SK-N-MC (cell line): ENCODE results near the gene KLHDC4.
"Not testable (repeated sequence)": the region's sequence is repeated elsewhere in the genome, so short reads cannot be mapped to it uniquely, and the experiment has no call there.

Experiments
- DNase-seq: peaks from one replicate; pipeline ENCODE4 v3.0.0-alpha.2; 2011; ENCODE audit warnings: low read depth, low spot score
- H3K27ac ChIP-seq: fragments of 200-600 bp; sonication (generic); 2 replicates; pipeline ENCODE4 v1.5.1; 2016; ENCODE audit warnings: mixed run types
- H3K36me3 ChIP-seq: fragments of 200-600 bp; sonication (generic); 2 replicates; pipeline ENCODE4 v1.6.1; 2017; ENCODE audit warnings: antibody characterized with exemption, low read length, mixed read lengths; ENCODE audit not compliant: insufficient read depth
- H3K4me3 ChIP-seq: fragments of 200-600 bp; sonication (generic); 2 replicates; pipeline ENCODE4 v1.5.1; 2016
- H3K9ac ChIP-seq: fragments of 200-600 bp; sonication (generic); 2 replicates; pipeline ENCODE4 v1.8.0; 2017; ENCODE audit warnings: mixed run types, mixed read lengths; ENCODE audit not compliant: insufficient read length
- H3K9me3 ChIP-seq: fragments of 200-600 bp; sonication (generic); 2 replicates; pipeline ENCODE4 v1.6.1; 2017; ENCODE audit warnings: low read depth, mild to moderate bottlenecking, antibody characterized with exemption, low read length, moderate library complexity, mixed read lengths
- EZH2 ChIP-seq: fragments of 200-600 bp; sonication (generic); IDR thresholded peaks from one replicate; pipeline ENCODE4 v1.6.1; 2017; ENCODE audit warnings: antibody characterized with exemption
- FOXP2 ChIP-seq: optimal IDR thresholded peaks from 2 replicates; pipeline ENCODE3; 2011; ENCODE audit warnings: mild to moderate bottlenecking, moderate library complexity; ENCODE audit not compliant: insufficient read depth; ENCODE audit errors: extremely low read length, control extremely low read depth
- POLR2AphosphoS5 ChIP-seq: IDR thresholded peaks from 2 replicates; pipeline ENCODE4 v1.6.1; 2012; ENCODE audit warnings: mild to moderate bottlenecking, low read depth, low read length, borderline replicate concordance

KLHDC4 gene

DNA sequence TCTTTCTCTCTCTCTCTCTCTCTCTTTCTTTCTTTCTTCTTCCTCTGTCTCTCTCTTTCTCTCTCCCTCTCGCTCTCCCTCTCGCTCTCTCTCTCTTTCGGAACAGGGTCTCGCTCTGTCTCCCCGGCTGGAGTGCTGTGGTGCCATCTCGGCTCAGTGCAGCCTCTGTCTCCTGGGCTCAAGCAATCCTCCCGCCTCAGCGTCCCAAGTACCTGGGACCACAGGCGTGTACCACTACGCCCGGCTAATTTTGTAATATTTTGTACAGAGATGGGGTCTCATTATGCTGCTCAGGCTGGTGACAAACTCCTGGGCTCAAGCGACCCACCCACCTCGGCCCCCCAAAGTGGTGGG, 12.7 kb upstream of the KLHDC4 start:
- Histone ChIP-seq H3K36me3 (no peaks in the 10 kb centered on the region), H3K27ac (peak overlapping the region; percentile 87), H3K9ac (peak overlapping the region; percentile 73), H3K9me3 (no peaks in the 10 kb centered on the region), H3K4me3 (no peak overlapping the region; the same call in 1 of the 2 replicates)
- no peak for DNase-seq
- TF ChIP-seq EZH2 = no peak
- TF ChIP-seq POLR2AphosphoS5 = no peak
- TF ChIP-seq FOXP2 = no peak

DNA sequence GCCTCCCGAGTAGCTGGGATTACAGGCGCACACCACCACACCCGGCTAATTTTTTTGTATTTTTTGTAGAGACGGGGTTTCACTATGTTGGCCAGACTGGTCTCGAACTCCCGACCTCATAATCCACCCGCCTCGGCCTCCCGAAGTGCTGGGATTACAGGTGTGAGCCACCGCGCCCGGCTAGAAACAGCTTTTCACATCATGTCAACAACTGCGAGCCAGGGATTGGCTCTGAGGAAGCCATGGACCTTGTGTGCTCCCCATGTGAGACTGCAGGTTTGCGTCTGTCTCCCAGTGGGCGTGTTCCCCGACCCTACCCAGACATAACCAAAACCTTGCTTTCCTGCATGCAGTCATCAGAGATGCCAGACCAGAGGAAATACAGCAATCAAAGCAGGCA, 8.1 kb upstream of the KLHDC4 start:
- not testable (repeated sequence) for H3K27ac ChIP-seq, H3K36me3 ChIP-seq, H3K4me3 ChIP-seq, H3K9me3 ChIP-seq, H3K9ac ChIP-seq, DNase-seq

DNA sequence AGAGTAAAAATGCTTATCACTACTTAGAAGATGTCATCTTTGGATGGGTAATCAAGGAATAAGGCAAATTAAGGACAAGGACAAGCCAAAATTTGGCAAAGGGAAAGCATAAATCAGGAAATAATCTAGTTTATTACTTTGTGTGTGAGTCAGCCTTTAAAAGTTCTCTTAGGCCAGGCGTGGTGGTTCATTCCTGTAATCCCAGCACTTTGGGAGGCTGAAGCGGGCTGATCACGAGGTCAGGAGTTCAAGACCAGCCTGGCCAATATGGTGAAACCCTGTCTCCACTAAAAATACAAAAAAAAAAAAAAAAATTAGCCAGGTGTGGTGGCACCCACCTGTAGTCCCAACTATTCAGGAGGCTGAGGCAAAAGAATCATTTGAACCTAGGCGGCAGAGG, 1.7 kb upstream of the KLHDC4 start:
- DNase-seq, H3K36me3 ChIP-seq, H3K9ac ChIP-seq, H3K9me3 ChIP-seq, H3K4me3 ChIP-seq, H3K27ac ChIP-seq: not testable (repeated sequence)

DNA sequence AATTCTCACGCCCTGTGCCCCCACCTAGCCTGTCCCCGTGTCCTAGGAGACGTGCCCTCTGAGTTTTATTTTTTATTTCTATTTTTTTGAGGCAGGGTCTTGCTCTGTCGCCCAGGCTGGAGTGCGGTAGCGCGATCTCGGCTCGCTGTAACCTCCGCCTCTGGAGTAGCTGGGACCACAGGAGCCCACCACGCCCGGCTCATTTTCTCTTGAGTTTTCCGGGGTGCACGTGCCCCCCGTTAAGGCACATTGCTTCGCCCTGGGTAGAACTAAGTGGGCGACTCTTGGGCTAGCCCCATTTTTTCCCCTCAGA, 655 bp upstream of the KLHDC4 start:
- Histone ChIP-seq H3K27ac (no peak overlapping the region), H3K36me3 (no peaks in the 10 kb centered on the region; the same call in 1 of the 2 replicates), H3K4me3 (peak overlapping the region; percentile 85), H3K9me3 (no peaks in the 10 kb centered on the region), H3K9ac (peak overlapping the region; percentile 85)
- DNase-seq = no peak
- TF ChIP-seq EZH2 (no peak), POLR2AphosphoS5 (no peak), FOXP2 (no peak)

DNA sequence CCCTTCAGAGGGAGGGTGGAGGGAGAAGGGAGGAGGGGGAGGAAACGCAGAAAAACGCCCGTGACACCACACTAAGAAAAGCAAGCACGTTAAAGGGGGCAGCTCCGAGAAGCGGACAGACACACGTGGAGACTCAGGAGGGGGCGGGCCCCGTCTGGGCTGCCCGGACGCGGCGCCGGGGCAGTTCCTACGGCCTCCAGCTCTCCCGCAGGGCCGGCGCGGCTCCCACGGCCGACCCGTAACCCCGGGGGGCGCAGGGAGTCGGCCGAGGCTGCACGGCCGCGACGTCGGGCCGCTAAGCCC, 362 bp downstream of the KLHDC4 start:
- Histone ChIP-seq H3K27ac (no peak overlapping the region), H3K4me3 (peak overlapping the region; percentile 85)
- no peak for DNase-seq

DNA sequence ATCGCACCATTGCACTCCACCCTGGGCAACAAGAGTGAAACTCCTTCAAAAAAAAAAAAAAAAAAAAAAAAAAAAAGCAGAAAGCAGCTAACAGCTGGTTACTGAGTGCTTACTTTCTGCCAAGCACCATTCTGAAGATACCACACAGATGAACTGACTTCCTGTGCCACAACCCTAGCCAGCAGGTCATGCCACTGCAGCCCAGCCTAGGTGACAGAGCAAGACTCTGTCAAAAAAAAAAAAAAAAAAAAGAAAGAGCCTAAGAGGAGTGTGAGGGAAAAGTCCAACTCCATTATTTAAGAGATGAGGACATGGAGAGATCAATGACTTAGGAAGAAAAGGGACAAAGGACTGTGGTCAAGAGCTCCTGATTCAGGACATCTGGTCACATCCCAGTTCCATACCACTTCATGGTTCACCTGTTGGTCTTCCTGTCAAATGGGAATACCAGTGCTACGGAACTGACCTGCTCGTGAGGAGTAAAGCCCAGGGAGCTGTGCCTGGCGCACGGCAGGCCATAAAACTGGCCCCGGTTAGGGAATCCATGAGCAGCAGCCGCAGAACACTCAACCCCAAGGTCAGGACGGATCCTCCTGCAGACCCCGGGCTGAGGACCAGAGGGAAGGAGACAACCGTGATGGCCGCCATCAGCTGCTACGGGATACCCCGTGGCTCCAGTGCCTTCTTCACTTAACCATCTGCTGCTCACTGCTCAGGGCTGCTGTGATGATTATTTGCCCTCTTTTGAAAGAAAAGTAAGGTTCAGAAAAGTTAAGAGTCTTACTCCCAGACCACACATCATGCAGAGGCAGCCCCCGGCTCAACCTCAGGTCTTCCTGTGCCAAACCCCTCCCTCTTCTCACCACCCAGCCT, 950 bp downstream of the KLHDC4 start:
- DNase-seq = no peak
- Histone ChIP-seq H3K9ac (peak overlapping the region; percentile 85), H3K9me3 (no peaks in the 10 kb centered on the region), H3K4me3 (peak overlapping the region; percentile 85), H3K27ac (no peak overlapping the region), H3K36me3 (no peaks in the 10 kb centered on the region; the same call in 1 of the 2 replicates)
- TF ChIP-seq EZH2 = no peak
- no peak for TF ChIP-seq FOXP2
- no peak for TF ChIP-seq POLR2AphosphoS5

More for the DNA sequence above, 362 bp downstream of the KLHDC4 start:
- H3K36me3 ChIP-seq = no peaks in the 10 kb centered on the region; the same call in 1 of the 2 replicates
- peak overlapping the region; percentile 85 for H3K9ac ChIP-seq
- TF ChIP-seq POLR2AphosphoS5 (no peak), EZH2 (no peak), FOXP2 (no peak)
- no peaks in the 10 kb centered on the region for H3K9me3 ChIP-seq

DNA sequence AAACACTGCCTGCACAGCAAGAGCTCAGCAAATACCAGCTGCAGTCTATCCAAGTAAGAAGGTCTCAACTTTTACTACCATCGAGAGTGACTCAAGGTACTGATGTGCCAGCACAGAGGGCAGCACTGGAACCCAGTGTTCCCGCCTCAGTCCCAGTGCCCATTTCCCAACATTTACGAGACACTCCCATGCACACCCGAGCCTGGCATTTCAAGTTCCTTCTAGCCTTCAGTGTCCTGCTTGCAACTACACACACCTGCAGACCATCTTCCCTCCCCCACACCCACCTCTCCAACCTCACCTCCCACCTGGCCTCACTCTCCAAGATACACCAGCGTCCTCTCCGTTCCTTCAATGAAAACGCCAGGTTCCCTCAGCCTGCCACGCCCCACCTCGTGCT, 3.2 kb downstream of the KLHDC4 start:
- Histone ChIP-seq H3K36me3 (no peaks in the 10 kb centered on the region; the same call in 1 of the 2 replicates), H3K4me3 (no peak overlapping the region), H3K9me3 (no peaks in the 10 kb centered on the region), H3K9ac (no peak overlapping the region), H3K27ac (no peak overlapping the region)
- TF ChIP-seq EZH2 = no peak
- TF ChIP-seq FOXP2 = no peak
- no peak for TF ChIP-seq POLR2AphosphoS5
- DNase-seq = no peak

DNA sequence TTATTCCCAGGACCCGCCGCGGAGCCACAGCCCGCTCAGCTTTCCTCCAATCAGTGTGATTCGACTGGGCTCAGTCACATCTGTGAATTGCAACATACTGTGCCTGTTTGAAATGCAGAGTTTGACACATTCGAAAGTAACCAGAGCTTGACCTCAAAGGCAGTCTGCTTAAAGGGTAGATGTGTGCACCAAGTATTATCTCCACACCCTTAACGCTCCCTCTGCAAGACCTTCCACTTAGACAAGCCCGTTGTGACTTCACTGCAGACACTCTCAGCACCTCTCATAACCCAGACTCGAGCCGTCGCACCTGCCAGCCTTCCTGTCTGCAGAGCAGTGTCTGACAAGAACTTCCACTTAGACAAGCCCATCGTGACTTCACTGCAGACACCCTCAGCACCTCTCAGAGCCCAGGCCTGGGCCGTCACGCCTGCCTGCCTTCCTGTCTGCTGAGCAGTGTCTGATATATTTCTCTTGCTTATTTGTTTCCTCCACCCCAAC, 3.7 kb downstream of the KLHDC4 start:
- TF ChIP-seq EZH2 = no peak
- no peak for TF ChIP-seq POLR2AphosphoS5
- TF ChIP-seq FOXP2 = no peak
- H3K4me3 ChIP-seq = no peak overlapping the region
- H3K27ac ChIP-seq = no peak overlapping the region
- no peaks in the 10 kb centered on the region; the same call in 1 of the 2 replicates for H3K36me3 ChIP-seq
- H3K9me3 ChIP-seq = no peaks in the 10 kb centered on the region
- DNase-seq = no peak
- no peak overlapping the region for H3K9ac ChIP-seq

DNA sequence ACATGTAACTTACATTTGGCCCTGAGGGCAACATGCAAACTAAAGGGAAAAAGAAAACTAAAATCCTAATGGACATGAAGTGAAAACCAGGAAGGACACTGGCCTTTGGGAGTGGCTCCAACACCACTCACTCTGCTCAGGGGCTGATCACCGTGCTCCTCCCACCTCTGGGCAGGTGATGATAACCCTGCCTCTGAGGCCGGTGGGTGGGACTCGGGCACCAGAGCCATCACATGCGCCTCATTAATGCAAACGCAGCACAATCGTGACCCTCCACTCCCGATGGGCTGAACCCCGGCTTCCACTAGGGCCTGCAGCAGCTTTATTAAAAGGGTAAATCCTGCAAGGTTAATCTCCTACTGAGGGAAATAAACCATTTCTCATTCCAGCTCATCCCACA, 4.7 kb downstream of the KLHDC4 start:
- no peaks in the 10 kb centered on the region; the same call in 1 of the 2 replicates for H3K36me3 ChIP-seq

More for the DNA sequence above, 4.7 kb downstream of the KLHDC4 start:
- Histone ChIP-seq H3K27ac (no peak overlapping the region), H3K9ac (no peak overlapping the region), H3K9me3 (no peaks in the 10 kb centered on the region), H3K4me3 (no peak overlapping the region)
- DNase-seq = no peak
- no peak for TF ChIP-seq POLR2AphosphoS5
- no peak for TF ChIP-seq EZH2
- TF ChIP-seq FOXP2 = no peak
